Esophagus muscularis mucosa (tissue), 4 donors: Measurements from ENCODE around the gene CD22.

Source experiments
- EP300 ChIP-seq: sonication (generic); formaldehyde crosslinking; IDR thresholded peaks from one replicate; pipeline ENCODE4 v1.6.1; 2017; ENCODE audit warnings: antibody characterized with exemption
- POLR2A ChIP-seq: fragments of 450-650 bp; IDR thresholded peaks from one replicate; pipeline ENCODE4 v1.6.1; 2017; ENCODE audit warnings: antibody characterized with exemption, moderate library complexity, mild to moderate bottlenecking, low read depth
- POLR2AphosphoS5 ChIP-seq, 2 donors: sonication (generic); formaldehyde crosslinking; IDR thresholded peaks; one replicate each; pipeline ENCODE4 v1.6.1; 2017; ENCODE audit warnings: antibody characterized with exemption in 2 of 2
- TF ChIP-seq, protein P1 (sequence below), 3 experiments: fragments of 200-600 bp in 2 of 3; fragments of 450-650 bp in 1 of 3; sonication (generic) in 2 of 3; IDR thresholded peaks; one replicate each; pipeline ENCODE4 v1.5.1; 2017 to 2019; ENCODE audit warnings: antibody characterized with exemption in 3 of 3, mild to moderate bottlenecking in 2 of 3, moderate library complexity in 1 of 3

DNA sequence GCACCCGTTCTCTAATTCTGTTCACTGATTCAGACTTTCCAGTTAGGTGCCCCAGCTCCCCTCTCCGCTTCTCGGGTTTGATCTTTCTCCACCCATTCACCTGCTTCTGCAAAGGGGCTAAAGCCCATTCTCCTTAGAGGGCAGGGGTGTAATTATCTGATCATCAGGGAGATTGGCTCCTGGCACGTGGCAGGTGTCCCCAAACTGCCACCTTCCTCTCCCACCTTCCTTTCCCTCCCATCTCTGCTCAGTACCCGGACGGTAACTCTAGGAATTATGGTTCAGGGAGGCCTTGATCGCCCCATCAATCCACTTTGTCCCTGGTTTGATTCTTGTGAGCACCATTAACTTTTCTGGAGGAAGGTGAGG is 18.9 kb downstream of the CD22 start:
- TF ChIP-seq, protein P1, sequence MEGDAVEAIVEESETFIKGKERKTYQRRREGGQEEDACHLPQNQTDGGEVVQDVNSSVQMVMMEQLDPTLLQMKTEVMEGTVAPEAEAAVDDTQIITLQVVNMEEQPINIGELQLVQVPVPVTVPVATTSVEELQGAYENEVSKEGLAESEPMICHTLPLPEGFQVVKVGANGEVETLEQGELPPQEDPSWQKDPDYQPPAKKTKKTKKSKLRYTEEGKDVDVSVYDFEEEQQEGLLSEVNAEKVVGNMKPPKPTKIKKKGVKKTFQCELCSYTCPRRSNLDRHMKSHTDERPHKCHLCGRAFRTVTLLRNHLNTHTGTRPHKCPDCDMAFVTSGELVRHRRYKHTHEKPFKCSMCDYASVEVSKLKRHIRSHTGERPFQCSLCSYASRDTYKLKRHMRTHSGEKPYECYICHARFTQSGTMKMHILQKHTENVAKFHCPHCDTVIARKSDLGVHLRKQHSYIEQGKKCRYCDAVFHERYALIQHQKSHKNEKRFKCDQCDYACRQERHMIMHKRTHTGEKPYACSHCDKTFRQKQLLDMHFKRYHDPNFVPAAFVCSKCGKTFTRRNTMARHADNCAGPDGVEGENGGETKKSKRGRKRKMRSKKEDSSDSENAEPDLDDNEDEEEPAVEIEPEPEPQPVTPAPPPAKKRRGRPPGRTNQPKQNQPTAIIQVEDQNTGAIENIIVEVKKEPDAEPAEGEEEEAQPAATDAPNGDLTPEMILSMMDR (IDR thresholded peaks at IDR 0.05), result no peak
- TF ChIP-seq POLR2A, result no peak
- TF ChIP-seq POLR2AphosphoS5 (IDR thresholded peaks at IDR 0.05), result no peak
- TF ChIP-seq EP300, result no peak
